ENCODE data around the gene GRHL3. TPM values are rescaled to one million over a fixed set of nuclear protein-coding genes. Genes with fewer than 3 reads are reported as not detected.

GRHL3 gene
- total RNA-seq, 1 donor from 2014 or later: not detected

DNA sequence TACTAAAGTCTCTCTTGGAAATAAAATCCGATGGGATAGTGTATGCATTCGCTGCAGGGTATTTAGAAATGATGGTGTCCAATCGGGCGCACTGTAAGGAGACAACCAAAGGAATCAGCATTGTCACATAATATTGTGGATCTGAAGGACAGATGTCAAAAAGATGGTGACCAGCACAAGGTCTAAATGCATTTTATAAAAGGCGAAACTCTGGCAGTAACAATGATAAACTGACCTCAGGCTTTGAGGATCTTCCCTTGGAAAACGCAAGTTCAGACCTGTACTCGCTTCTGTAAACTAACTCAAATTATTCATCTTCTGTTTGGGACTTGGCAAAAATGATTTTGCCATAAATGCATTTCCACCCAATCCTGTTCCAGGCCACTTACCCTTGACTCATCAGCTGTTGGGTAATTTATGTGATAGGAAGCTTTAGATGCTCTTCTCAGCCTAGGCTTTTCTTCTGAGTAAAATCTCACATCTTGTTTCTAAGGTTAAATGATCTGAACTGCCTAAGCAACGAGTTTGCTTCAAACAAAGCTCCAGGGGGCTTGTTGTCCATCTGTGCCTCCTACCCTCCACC, 60.7 kb downstream of the GRHL3 start:
- Mint-ChIP-seq H3K27me3 (ENCODE audit: low read depth) (no peaks in the 10 kb centered on the region), H3K27ac (no peak overlapping the region), H3K9me3 (no peaks in the 10 kb centered on the region), H3K4me1 (ENCODE audit: low read depth) (peaks cover 7% of the 10 kb centered on the region), H3K4me3 (ENCODE audit: low read depth) (no peak overlapping the region), H3K36me3 (ENCODE audit: low read depth) (peaks cover 6% of the 10 kb centered on the region)
- intact Hi-C loops (cut with micrococcal nuclease): no loop called here
- no peak for DNase-seq (ENCODE audit: low spot score)

DNA sequence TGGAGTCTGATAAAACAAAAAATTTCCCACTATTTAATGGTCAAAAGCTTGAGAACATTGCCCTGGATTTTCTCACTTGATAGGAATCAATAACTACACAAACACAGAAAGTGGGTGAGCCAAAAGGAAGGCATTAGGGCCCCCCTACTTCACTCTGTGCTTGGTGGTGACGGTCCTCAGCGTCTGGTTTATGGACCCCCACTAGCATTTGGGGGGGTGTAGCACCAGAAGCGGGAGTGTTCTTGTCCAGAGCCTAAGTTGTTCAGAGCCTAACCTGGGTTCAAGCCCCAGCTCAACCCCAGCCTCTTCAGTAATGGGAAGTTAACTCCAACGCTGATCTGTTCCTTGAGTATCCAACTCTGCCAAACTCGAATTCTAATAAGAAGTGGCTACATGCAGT, 61.4 kb downstream of the GRHL3 start:
- H3K36me3 Mint-ChIP-seq (ENCODE audit: low read depth): peaks cover 6% of the 10 kb centered on the region
- H3K9me3 Mint-ChIP-seq: no peaks in the 10 kb centered on the region
- no peaks in the 10 kb centered on the region for H3K27me3 Mint-ChIP-seq (ENCODE audit: low read depth)
- no peak overlapping the region for H3K4me3 Mint-ChIP-seq (ENCODE audit: low read depth)
- no peak overlapping the region for H3K27ac Mint-ChIP-seq
- no peak for DNase-seq (ENCODE audit: low spot score)
- H3K4me1 Mint-ChIP-seq (ENCODE audit: low read depth): peaks cover 13% of the 10 kb centered on the region
- intact Hi-C loops (cut with micrococcal nuclease): no loop called here

DNA sequence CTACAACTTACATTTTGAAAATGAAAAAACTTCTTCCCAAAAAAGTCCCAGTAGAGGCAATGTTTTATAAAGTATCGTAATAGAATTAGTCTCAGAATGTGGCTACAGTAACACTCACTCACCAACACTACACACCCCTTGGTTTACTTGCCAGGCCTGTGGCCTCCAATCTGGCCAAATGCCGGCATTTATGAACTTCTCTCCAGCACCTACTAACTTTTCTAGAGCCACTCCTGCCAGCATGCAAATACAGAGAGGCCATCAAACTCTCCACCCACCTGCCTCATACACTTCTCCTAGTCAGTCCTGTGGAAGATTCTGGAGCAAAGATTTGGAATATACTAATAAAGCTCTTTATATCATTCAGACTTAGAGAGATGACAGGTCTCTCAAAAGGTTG, 62.1 kb downstream of the GRHL3 start:
- H3K27me3 Mint-ChIP-seq (ENCODE audit: low read depth): no peaks in the 10 kb centered on the region
- no peak overlapping the region for H3K27ac Mint-ChIP-seq
- DNase-seq (ENCODE audit: low spot score): peak; percentile 2
- no peak overlapping the region for H3K4me3 Mint-ChIP-seq (ENCODE audit: low read depth)
- no peaks in the 10 kb centered on the region for H3K9me3 Mint-ChIP-seq
- peaks cover 6% of the 10 kb centered on the region for H3K36me3 Mint-ChIP-seq (ENCODE audit: low read depth)
- peaks cover 18% of the 10 kb centered on the region for H3K4me1 Mint-ChIP-seq (ENCODE audit: low read depth)
- intact Hi-C loops (cut with micrococcal nuclease): no loop called here

DNA sequence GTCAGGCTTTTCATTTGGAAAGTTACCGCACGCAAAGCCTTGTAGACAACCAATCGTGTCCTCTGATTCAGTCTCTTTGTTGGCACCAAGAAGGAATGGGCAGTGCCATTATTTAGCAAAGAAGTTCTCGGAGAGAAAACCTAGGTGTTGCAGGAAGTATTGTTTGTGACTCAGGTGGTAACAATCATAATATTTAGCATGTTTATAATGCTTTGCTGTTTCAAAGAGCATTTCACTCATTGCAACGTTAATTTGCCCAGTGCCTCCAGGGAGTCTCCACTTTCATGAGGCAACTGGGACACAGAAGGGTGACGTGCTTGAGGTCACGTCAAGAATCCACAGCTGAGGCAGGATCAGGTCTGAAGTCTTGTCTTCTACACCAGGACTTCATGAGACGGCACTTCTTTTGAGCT, 63.0 kb downstream of the GRHL3 start:
- no peaks in the 10 kb centered on the region for H3K9me3 Mint-ChIP-seq
- no peak for DNase-seq (ENCODE audit: low spot score)
- H3K27me3 Mint-ChIP-seq (ENCODE audit: low read depth): no peaks in the 10 kb centered on the region
- H3K27ac Mint-ChIP-seq: no peak overlapping the region
- no peak overlapping the region for H3K4me3 Mint-ChIP-seq (ENCODE audit: low read depth)
- intact Hi-C loops (cut with micrococcal nuclease): no loop called here
- peaks cover 26% of the 10 kb centered on the region for H3K4me1 Mint-ChIP-seq (ENCODE audit: low read depth)
- H3K36me3 Mint-ChIP-seq (ENCODE audit: low read depth): peaks cover 8% of the 10 kb centered on the region

DNA sequence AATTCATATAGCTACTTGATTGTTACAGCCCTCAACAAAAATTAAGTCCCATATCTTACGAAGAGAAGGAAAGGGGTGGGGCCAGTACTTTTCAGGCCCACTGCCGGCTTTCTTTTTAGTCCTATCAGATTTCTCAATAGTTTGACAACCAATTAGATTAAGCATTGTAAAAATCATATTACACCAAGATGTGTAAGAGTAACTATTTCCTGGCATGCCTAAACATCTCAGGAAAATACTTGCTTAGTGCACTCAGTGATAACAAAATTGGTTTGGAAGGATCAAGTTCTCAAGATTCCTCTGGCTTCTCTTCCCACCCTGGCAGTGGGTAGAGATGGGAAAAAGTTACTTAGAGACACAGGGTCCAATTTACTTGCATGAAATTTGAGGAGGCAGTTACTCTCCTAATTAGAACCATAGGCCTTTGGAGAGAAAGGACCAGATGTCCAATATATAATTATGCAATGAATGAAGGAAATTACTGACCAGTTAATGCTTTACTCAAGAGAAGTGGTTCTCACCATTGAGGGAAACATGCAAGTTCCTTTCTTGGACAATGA, 64.3 kb downstream of the GRHL3 start:
- H3K27me3 Mint-ChIP-seq (ENCODE audit: low read depth): no peaks in the 10 kb centered on the region

DNA sequence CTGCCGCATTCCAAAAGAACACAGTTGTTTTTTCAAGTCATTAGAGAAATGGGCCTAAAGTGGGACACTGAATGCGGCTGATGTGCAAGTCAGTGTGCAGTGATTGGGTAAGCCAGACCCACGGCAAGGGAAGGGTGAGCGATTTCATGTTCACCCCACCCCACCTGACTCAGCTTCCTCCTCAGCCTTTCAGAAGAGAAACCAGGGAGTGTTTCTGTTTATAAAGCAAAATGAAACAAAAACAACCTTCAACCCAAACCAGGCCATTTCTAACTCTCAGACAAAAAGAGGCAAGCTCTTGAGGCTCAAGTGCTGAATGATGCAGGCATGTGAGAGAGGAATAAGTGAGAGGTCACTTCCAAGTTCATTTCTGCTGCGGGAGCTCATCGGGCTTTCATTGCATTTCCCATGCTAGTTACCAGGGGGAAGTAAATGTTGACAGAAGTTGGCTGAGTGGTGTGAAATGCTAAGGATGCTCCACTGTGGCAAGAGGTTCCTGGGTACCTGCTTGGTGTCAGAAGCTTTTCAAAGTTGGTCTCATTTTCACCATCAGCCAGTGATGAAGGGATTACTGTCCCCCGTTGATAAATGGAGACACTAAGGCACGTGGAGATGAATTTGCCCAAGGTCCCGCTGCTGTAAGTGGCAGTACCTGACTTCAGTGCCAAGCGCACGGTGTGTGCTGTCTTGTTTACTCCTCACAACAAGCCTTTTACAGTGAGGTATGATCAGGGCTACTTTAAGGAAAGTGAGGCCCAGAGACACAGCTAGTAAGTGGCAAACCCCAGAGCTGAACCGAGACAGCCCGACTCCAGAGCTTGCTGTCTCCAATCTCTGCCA, 65.3 kb downstream of the GRHL3 start:
- Mint-ChIP-seq H3K36me3 (ENCODE audit: low read depth) (peaks cover 5% of the 10 kb centered on the region), H3K27ac (peak overlapping the region; percentile 71), H3K4me1 (ENCODE audit: low read depth) (peaks cover 26% of the 10 kb centered on the region), H3K4me3 (ENCODE audit: low read depth) (peak overlapping the region; percentile 3), H3K9me3 (no peaks in the 10 kb centered on the region), H3K27me3 (ENCODE audit: low read depth) (no peaks in the 10 kb centered on the region)
- intact Hi-C loops (cut with micrococcal nuclease): loop anchor here (1.0 kb wide), 3 partner anchors 19 to 63 kb away; no protein-coding TSS in a partner anchor
- peak; percentile 28 for DNase-seq (ENCODE audit: low spot score)

More for the DNA sequence above, 64.3 kb downstream of the GRHL3 start:
- Mint-ChIP-seq H3K4me3 (ENCODE audit: low read depth) (no peak overlapping the region), H3K27ac (no peak overlapping the region), H3K4me1 (ENCODE audit: low read depth) (peaks cover 26% of the 10 kb centered on the region), H3K9me3 (no peaks in the 10 kb centered on the region), H3K36me3 (ENCODE audit: low read depth) (peaks cover 5% of the 10 kb centered on the region)
- intact Hi-C loops (cut with micrococcal nuclease): no loop called here
- DNase-seq (ENCODE audit: low spot score): no peak

- no peaks in the 10 kb centered on the region for H3K27me3 Mint-ChIP-seq (ENCODE audit: low read depth)
- DNase-seq (ENCODE audit: low spot score): no peak
- peaks cover 8% of the 10 kb centered on the region for H3K36me3 Mint-ChIP-seq (ENCODE audit: low read depth)
- peak overlapping the region; percentile 38 for H3K27ac Mint-ChIP-seq
- H3K4me3 Mint-ChIP-seq (ENCODE audit: low read depth): no peak overlapping the region
- peaks cover 27% of the 10 kb centered on the region for H3K4me1 Mint-ChIP-seq (ENCODE audit: low read depth)
- H3K9me3 Mint-ChIP-seq: no peaks in the 10 kb centered on the region
- intact Hi-C loops (cut with micrococcal nuclease): no loop called here
Observed at GRCh38 chr1:24385160-24385940, 66.2 kb downstream of the GRHL3 start.

GRCh38 chr1:24386241-24386640, 67.1 kb downstream of the GRHL3 start:
- intact Hi-C loops (cut with micrococcal nuclease): no loop called here
- no peak overlapping the region for H3K27ac Mint-ChIP-seq
- no peak overlapping the region for H3K4me3 Mint-ChIP-seq (ENCODE audit: low read depth)

GRCh38 chr1:24386931-24387330, 67.8 kb downstream of the GRHL3 start:
- DNase-seq (ENCODE audit: low spot score): no peak
- no peak overlapping the region for H3K27ac Mint-ChIP-seq
- H3K4me3 Mint-ChIP-seq (ENCODE audit: low read depth): no peak overlapping the region
- H3K9me3 Mint-ChIP-seq: no peaks in the 10 kb centered on the region
- H3K36me3 Mint-ChIP-seq (ENCODE audit: low read depth): peaks cover 8% of the 10 kb centered on the region
- peaks cover 35% of the 10 kb centered on the region for H3K4me1 Mint-ChIP-seq (ENCODE audit: low read depth)
- intact Hi-C loops (cut with micrococcal nuclease): no loop called here
- no peaks in the 10 kb centered on the region for H3K27me3 Mint-ChIP-seq (ENCODE audit: low read depth)

More at GRCh38 chr1:24386241-24386640, 67.1 kb downstream of the GRHL3 start:
- peaks cover 8% of the 10 kb centered on the region for H3K36me3 Mint-ChIP-seq (ENCODE audit: low read depth)
- H3K9me3 Mint-ChIP-seq: no peaks in the 10 kb centered on the region
- no peaks in the 10 kb centered on the region for H3K27me3 Mint-ChIP-seq (ENCODE audit: low read depth)
- no peak for DNase-seq (ENCODE audit: low spot score)
- peaks cover 29% of the 10 kb centered on the region for H3K4me1 Mint-ChIP-seq (ENCODE audit: low read depth)

DNA sequence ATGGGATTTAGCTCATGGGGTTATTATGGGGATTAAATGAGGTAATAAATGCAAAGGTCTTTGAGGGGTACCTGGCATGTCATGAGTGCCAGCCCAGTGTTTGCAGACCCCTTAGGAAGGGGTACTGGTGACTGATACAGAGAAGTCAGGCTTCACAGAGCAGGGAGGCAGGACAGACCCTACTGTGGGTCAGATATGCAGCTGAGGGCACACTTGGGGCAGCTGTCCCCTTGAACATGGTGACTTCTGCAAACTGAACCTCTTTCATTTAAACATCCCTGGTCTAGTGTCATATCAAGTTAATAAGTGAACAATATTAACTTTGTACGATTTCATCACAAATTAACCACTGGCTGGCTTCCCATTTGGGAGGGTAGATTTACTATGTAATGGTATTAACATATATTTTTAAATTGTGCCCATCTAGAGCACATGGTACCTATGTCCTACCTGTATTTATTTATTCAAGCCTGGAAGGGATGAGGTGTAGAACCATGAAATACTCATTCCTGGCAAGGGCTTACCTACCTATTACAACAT, 68.5 kb downstream of the GRHL3 start:
- intact Hi-C loops (cut with micrococcal nuclease): no loop called here
- peaks cover 39% of the 10 kb centered on the region for H3K4me1 Mint-ChIP-seq (ENCODE audit: low read depth)
- DNase-seq (ENCODE audit: low spot score): no peak
- H3K9me3 Mint-ChIP-seq: no peaks in the 10 kb centered on the region
- no peaks in the 10 kb centered on the region for H3K27me3 Mint-ChIP-seq (ENCODE audit: low read depth)
- peaks cover 8% of the 10 kb centered on the region for H3K36me3 Mint-ChIP-seq (ENCODE audit: low read depth)
- H3K4me3 Mint-ChIP-seq (ENCODE audit: low read depth): no peak overlapping the region
- no peak overlapping the region for H3K27ac Mint-ChIP-seq

DNA sequence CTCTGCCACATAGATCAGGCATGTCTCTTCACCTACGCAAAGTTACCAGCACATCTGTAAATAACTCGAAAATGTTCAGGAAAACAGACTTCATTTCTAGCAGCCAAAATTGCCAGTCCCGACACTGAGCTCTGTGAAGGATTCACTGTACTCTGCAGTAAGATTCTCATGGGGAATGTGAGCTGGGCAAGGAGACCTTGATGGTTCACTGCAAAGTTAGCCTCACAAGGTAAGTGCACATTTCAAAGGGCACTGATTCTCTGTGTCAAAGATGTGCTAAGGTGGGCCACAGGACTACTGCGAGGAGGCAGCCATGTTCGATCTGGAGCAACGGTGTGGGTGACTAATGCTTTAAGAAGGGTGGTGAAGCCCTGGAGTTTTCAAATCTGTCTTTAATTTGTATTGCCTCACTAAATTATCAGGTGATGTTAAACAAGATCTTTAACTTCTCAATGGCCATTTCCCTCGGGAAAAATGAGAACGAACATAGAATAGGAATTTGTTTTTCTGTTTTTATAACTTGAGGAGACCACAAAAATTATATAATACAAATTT, 69.3 kb downstream of the GRHL3 start:
- H3K9me3 Mint-ChIP-seq: no peaks in the 10 kb centered on the region
- H3K36me3 Mint-ChIP-seq (ENCODE audit: low read depth): peaks cover 8% of the 10 kb centered on the region
- peaks cover 40% of the 10 kb centered on the region for H3K4me1 Mint-ChIP-seq (ENCODE audit: low read depth)
- no peak overlapping the region for H3K27ac Mint-ChIP-seq
- intact Hi-C loops (cut with micrococcal nuclease): no loop called here
- DNase-seq (ENCODE audit: low spot score): no peak
- H3K27me3 Mint-ChIP-seq (ENCODE audit: low read depth): no peaks in the 10 kb centered on the region
- no peak overlapping the region for H3K4me3 Mint-ChIP-seq (ENCODE audit: low read depth)

- no peak for DNase-seq (ENCODE audit: low spot score)
- intact Hi-C loops (cut with micrococcal nuclease): no loop called here
- Mint-ChIP-seq H3K9me3 (no peaks in the 10 kb centered on the region), H3K27ac (no peak overlapping the region), H3K4me3 (ENCODE audit: low read depth) (no peak overlapping the region), H3K27me3 (ENCODE audit: low read depth) (no peaks in the 10 kb centered on the region), H3K36me3 (ENCODE audit: low read depth) (peaks cover 5% of the 10 kb centered on the region), H3K4me1 (ENCODE audit: low read depth) (peaks cover 36% of the 10 kb centered on the region)
Observed at GRCh38 chr1:24389231-24389678, 70.1 kb downstream of the GRHL3 start.

Measured in activated T-helper 2 cell treated with anti-CD3 and anti-CD28 coated beads, Interferon-gamma antibody, Interleukin-2, Interleukin-4, amounts not matched to agents 10 μg/mL and 5 μg/mL and 100 μg/mL, durations not matched to agents 14 hours and 24 hours and 36 hours (primary cell).